ENCODE measurements around the gene GNL3L. TPM values are rescaled to one million over a fixed set of nuclear protein-coding genes. Genes with fewer than 3 reads are reported as not detected.

Gene GNL3L
- total RNA-seq, 1 experiment from 2014 or later = 39.3 TPM

DNA sequence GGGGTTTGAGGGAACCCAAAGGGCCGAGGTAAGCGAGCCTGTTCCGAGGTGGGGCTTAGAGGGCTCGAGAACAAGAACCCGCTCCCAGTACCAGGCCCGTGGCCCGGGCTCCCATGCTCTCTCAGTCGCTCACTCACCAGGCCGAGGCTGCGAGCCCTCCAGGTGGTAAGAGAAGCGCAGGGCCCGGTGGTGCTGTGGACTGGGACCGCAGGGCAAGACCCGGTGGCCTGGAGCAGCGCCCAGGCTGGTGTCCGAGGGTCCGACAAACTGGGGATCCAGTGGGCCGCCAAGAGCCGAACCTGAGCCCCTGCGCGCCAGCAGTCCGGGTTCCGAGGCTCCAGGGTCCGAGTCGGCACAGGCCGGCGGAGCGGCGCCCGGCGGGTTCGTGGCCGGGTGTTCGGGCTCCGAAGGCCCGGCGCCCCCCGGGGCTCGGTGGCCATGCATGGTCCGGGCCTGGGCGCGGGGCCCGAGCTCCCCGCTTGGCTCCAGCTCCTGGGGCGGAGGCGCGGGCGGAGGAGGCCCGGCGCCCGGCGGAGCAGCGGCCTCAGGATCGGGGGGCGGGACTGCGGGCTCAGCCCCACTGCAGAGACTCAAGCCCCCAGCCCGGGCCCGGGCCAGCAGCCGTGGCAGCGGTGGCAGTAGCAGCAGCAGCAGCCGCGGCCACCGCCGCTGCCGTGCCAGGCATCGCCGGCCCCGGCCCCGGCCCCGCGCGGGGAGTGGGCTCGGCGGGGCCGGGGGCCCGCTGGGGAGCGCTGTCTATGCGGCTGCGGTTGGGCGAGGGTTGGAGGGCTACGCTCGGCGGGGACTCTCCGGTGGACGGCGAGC is 34.8 kb upstream of the GNL3L start:
- no peaks in the 10 kb centered on the region for H3K36me3 ChIP-seq (ENCODE audit: insufficient read depth, low read length)
- H3K9me2 ChIP-seq (replicated peaks; ENCODE audit: insufficient read depth, low read length) = no peaks in the 10 kb centered on the region
- H4K20me1 ChIP-seq (ENCODE audit: insufficient read depth, low read depth, low read length) = no peaks in the 10 kb centered on the region
- no peak overlapping the region for H3K27ac ChIP-seq (ENCODE audit: low read length)
- no peak overlapping the region for H3K4me2 ChIP-seq (ENCODE audit: low read depth, low read length, poor library complexity, severe bottlenecking)
- H3K9ac ChIP-seq (ENCODE audit: low read length) = no peak overlapping the region
- DNase-seq = no peak
- H2AFZ ChIP-seq (ENCODE audit: low read length) = no peak overlapping the region
- no peak overlapping the region for H3K4me3 ChIP-seq (ENCODE audit: low read length)
- no peaks in the 10 kb centered on the region for H3K4me1 ChIP-seq (ENCODE audit: low read length)
- H3K79me2 ChIP-seq (ENCODE audit: low read length) = no peaks in the 10 kb centered on the region
- no peaks in the 10 kb centered on the region for H3K27me3 ChIP-seq (ENCODE audit: low read length)
- no peaks in the 10 kb centered on the region for H3K9me3 ChIP-seq (ENCODE audit: low read length)

DNA sequence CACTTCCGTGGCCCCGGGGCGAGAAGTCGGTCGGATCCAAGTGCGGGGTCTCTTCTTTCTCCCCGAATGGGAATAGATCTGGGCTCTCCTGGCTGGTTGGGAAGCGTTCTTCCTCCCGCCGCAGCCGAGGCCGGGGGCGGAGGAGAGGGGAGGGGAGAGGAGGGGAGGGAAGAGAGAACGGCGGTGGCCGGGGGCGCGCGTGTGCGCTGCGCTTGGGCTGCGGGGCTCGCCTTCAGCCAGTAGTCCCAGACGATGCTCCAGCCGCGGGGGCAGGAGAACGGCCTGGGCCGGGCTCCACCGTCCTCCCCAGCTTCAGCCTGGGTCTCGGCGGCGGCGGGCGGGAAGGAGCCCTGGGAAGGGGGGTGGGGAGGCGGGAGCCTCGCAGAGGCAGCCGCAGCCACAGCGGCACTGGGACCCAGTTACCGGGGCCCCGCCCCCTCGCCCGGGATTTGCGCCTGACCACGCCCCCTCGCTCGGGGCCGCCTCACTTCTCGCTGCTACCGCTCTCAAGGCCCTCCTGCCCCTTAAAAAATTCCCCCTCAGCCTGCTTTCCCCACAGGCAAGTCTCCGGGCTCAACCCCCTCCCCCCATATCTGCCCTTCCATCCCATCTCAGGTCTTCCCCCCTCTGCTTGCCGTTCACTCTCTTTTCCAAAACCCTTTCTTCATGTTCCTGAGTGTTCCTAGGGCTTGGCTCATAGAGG is 34.1 kb upstream of the GNL3L start, which contains the start of gene FGD1:
Gene FGD1 (minus strand): TSS at position 421 of the 703 bp plus-strand sequence. CDS start 802 bp downstream, outside the sequence.
- H2AFZ ChIP-seq (ENCODE audit: low read length) = no peak within 1 kb of the TSS
- H3K27me3 ChIP-seq (ENCODE audit: low read length) = no peaks in the 10 kb centered on the region
- H3K4me1 ChIP-seq (ENCODE audit: low read length) = no peaks in the 10 kb centered on the region
- H3K4me2 ChIP-seq (ENCODE audit: low read depth, low read length, poor library complexity, severe bottlenecking) = no peak within 1 kb of the TSS
- no peaks in the 10 kb centered on the region for H3K9me3 ChIP-seq (ENCODE audit: low read length)
- no peaks in the 10 kb centered on the region for H4K20me1 ChIP-seq (ENCODE audit: insufficient read depth, low read depth, low read length)
- no peaks in the 10 kb centered on the region for H3K79me2 ChIP-seq (ENCODE audit: low read length)
- DNase-seq = no peak
- H3K9me2 ChIP-seq (replicated peaks; ENCODE audit: insufficient read depth, low read length) = no peaks in the 10 kb centered on the region
- no peak within 1 kb of the TSS for H3K4me3 ChIP-seq (ENCODE audit: low read length)
- no peaks in the 10 kb centered on the region for H3K36me3 ChIP-seq (ENCODE audit: insufficient read depth, low read length)
- no peak within 1 kb of the TSS for H3K9ac ChIP-seq (ENCODE audit: low read length)
- H3K27ac ChIP-seq (ENCODE audit: low read length) = no peak within 1 kb of the TSS

- no peak overlapping the region for H3K4me3 ChIP-seq (ENCODE audit: low read length)
- no peaks in the 10 kb centered on the region for H3K9me3 ChIP-seq (ENCODE audit: low read length)
- no peaks in the 10 kb centered on the region for H3K79me2 ChIP-seq (ENCODE audit: low read length)
- no peak overlapping the region for H2AFZ ChIP-seq (ENCODE audit: low read length)
- no peaks in the 10 kb centered on the region for H3K4me1 ChIP-seq (ENCODE audit: low read length)
- no peaks in the 10 kb centered on the region for H4K20me1 ChIP-seq (ENCODE audit: insufficient read depth, low read depth, low read length)
- no peak overlapping the region for H3K9ac ChIP-seq (ENCODE audit: low read length)
- H3K36me3 ChIP-seq (ENCODE audit: insufficient read depth, low read length) = no peaks in the 10 kb centered on the region
- no peaks in the 10 kb centered on the region for H3K27me3 ChIP-seq (ENCODE audit: low read length)
- no peak overlapping the region for H3K4me2 ChIP-seq (ENCODE audit: low read depth, low read length, poor library complexity, severe bottlenecking)
- H3K27ac ChIP-seq (ENCODE audit: low read length) = no peak overlapping the region
- H3K9me2 ChIP-seq (replicated peaks; ENCODE audit: insufficient read depth, low read length) = no peaks in the 10 kb centered on the region
- no peak for DNase-seq
Observed at GRCh38 chrX:54496517-54496852, 33.5 kb upstream of the GNL3L start.

DNA sequence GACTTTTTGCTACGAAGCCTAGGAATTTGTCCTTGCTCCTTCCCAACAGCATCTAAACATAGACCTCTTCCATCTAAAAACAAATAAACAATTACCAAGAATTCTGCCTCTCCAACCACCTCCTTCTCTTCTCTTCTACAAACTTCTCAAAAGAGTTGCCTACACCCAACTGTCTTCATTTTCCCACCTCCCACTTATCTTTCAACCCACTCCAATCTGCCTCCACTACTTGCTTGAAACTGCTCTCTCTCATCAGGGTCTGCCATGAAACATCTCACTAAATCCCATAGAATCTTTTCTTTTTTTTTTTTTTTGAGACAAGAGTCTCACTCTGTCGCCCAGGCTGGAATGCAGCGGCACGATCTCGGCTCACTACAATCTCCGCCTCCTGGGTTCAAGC is 33.1 kb upstream of the GNL3L start:
- Histone ChIP-seq H4K20me1 (ENCODE audit: insufficient read depth, low read depth, low read length) (no peaks in the 10 kb centered on the region), H3K4me3 (ENCODE audit: low read length) (no peak overlapping the region), H3K9ac (ENCODE audit: low read length) (no peak overlapping the region), H3K27me3 (ENCODE audit: low read length) (no peaks in the 10 kb centered on the region), H2AFZ (ENCODE audit: low read length) (no peak overlapping the region), H3K36me3 (ENCODE audit: insufficient read depth, low read length) (no peaks in the 10 kb centered on the region), H3K9me3 (ENCODE audit: low read length) (no peaks in the 10 kb centered on the region), H3K4me1 (ENCODE audit: low read length) (no peaks in the 10 kb centered on the region), H3K27ac (ENCODE audit: low read length) (no peak overlapping the region), H3K9me2 (replicated peaks; ENCODE audit: insufficient read depth, low read length) (no peaks in the 10 kb centered on the region), H3K4me2 (ENCODE audit: low read depth, low read length, poor library complexity, severe bottlenecking) (no peak overlapping the region), H3K79me2 (ENCODE audit: low read length) (no peaks in the 10 kb centered on the region)
- DNase-seq = no peak

- Histone ChIP-seq H3K79me2 (ENCODE audit: low read length) (no peaks in the 10 kb centered on the region), H3K9me2 (replicated peaks; ENCODE audit: insufficient read depth, low read length) (no peaks in the 10 kb centered on the region), H4K20me1 (ENCODE audit: insufficient read depth, low read depth, low read length) (no peaks in the 10 kb centered on the region), H3K4me3 (ENCODE audit: low read length) (no peak overlapping the region), H3K36me3 (ENCODE audit: insufficient read depth, low read length) (no peaks in the 10 kb centered on the region), H3K9ac (ENCODE audit: low read length) (no peak overlapping the region), H3K9me3 (ENCODE audit: low read length) (peaks cover 5% of the 10 kb centered on the region), H3K4me1 (ENCODE audit: low read length) (no peaks in the 10 kb centered on the region), H3K27me3 (ENCODE audit: low read length) (no peaks in the 10 kb centered on the region), H2AFZ (ENCODE audit: low read length) (no peak overlapping the region), H3K4me2 (ENCODE audit: low read depth, low read length, poor library complexity, severe bottlenecking) (no peak overlapping the region), H3K27ac (ENCODE audit: low read length) (no peak overlapping the region)
- DNase-seq = no peak
Observed at GRCh38 chrX:54509400-54509799, 20.6 kb upstream of the GNL3L start.

- DNase-seq = peak; percentile 42
Observed at GRCh38 chrX:54529151-54529550, 868 bp upstream of the GNL3L start.

GRCh38 chrX:54530357-54530900 is 410 bp downstream of the GNL3L start:
- no peak for DNase-seq
- H3K4me1 ChIP-seq (ENCODE audit: low read length) = peaks cover 21% of the 10 kb centered on the region

More at GRCh38 chrX:54529151-54529550, 868 bp upstream of the GNL3L start:
- peak overlapping the region; percentile 73 for H3K9ac ChIP-seq (ENCODE audit: low read length)
- H3K79me2 ChIP-seq (ENCODE audit: low read length) = peaks cover 38% of the 10 kb centered on the region
- H4K20me1 ChIP-seq (ENCODE audit: insufficient read depth, low read depth, low read length) = no peaks in the 10 kb centered on the region
- no peaks in the 10 kb centered on the region for H3K27me3 ChIP-seq (ENCODE audit: low read length)
- H3K27ac ChIP-seq (ENCODE audit: low read length) = no peak overlapping the region; the same call in 1 of the 2 replicates
- peak overlapping the region; percentile 64 for H3K4me3 ChIP-seq (ENCODE audit: low read length)
- H3K4me2 ChIP-seq (ENCODE audit: low read depth, low read length, poor library complexity, severe bottlenecking) = peak overlapping the region; percentile 60
- no peaks in the 10 kb centered on the region for H3K9me2 ChIP-seq (replicated peaks; ENCODE audit: insufficient read depth, low read length)
- H3K36me3 ChIP-seq (ENCODE audit: insufficient read depth, low read length) = peaks cover 15% of the 10 kb centered on the region
- H3K4me1 ChIP-seq (ENCODE audit: low read length) = peaks cover 21% of the 10 kb centered on the region
- peak overlapping the region; percentile 84 for H2AFZ ChIP-seq (ENCODE audit: low read length)
- no peaks in the 10 kb centered on the region; the same call in 1 of the 2 replicates for H3K9me3 ChIP-seq (ENCODE audit: low read length)

DNA sequence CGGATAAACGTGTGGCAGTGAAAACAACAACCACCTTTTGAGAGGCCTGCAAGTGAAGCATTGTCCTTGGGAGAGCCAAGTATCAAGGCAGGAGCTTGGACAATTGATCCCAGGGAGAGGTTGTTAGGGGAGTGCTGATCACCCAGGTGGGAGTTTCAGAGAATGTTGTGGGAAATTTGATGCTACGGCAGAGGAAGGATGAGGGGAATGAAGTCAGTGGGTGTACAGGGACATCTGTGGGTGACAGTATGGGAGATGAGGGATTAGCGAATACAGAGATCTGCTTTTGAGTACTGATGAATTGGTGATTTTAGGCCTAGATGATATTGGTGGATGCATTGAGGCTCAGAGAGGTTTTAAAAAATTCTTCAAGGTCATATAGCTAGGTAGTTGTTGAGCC is 4.3 kb downstream of the GNL3L start:
- peaks cover 54% of the 10 kb centered on the region for H3K79me2 ChIP-seq (ENCODE audit: low read length)
- no peaks in the 10 kb centered on the region; the same call in 1 of the 2 replicates for H3K9me3 ChIP-seq (ENCODE audit: low read length)
- no peaks in the 10 kb centered on the region for H4K20me1 ChIP-seq (ENCODE audit: insufficient read depth, low read depth, low read length)
- no peak overlapping the region for H3K4me2 ChIP-seq (ENCODE audit: low read depth, low read length, poor library complexity, severe bottlenecking)
- DNase-seq = no peak
- peaks cover 25% of the 10 kb centered on the region for H3K36me3 ChIP-seq (ENCODE audit: insufficient read depth, low read length)
- H3K27ac ChIP-seq (ENCODE audit: low read length) = no peak overlapping the region
- no peaks in the 10 kb centered on the region for H3K27me3 ChIP-seq (ENCODE audit: low read length)
- H3K9ac ChIP-seq (ENCODE audit: low read length) = no peak overlapping the region
- H2AFZ ChIP-seq (ENCODE audit: low read length) = no peak overlapping the region
- H3K4me1 ChIP-seq (ENCODE audit: low read length) = peaks cover 17% of the 10 kb centered on the region
- no peaks in the 10 kb centered on the region for H3K9me2 ChIP-seq (replicated peaks; ENCODE audit: insufficient read depth, low read length)
- no peak overlapping the region for H3K4me3 ChIP-seq (ENCODE audit: low read length)

More at GRCh38 chrX:54530357-54530900, 410 bp downstream of the GNL3L start:
- peak overlapping the region; percentile 82 for H3K9ac ChIP-seq (ENCODE audit: low read length)
- no peak overlapping the region for H2AFZ ChIP-seq (ENCODE audit: low read length)
- peak overlapping the region; percentile 72 for H3K4me3 ChIP-seq (ENCODE audit: low read length)
- peak overlapping the region; percentile 67 for H3K4me2 ChIP-seq (ENCODE audit: low read depth, low read length, poor library complexity, severe bottlenecking)
- H3K9me3 ChIP-seq (ENCODE audit: low read length) = no peaks in the 10 kb centered on the region; the same call in 1 of the 2 replicates
- peaks cover 46% of the 10 kb centered on the region for H3K79me2 ChIP-seq (ENCODE audit: low read length)
- H3K27me3 ChIP-seq (ENCODE audit: low read length) = no peaks in the 10 kb centered on the region
- H3K9me2 ChIP-seq (replicated peaks; ENCODE audit: insufficient read depth, low read length) = no peaks in the 10 kb centered on the region
- peak overlapping the region; percentile 79 for H3K27ac ChIP-seq (ENCODE audit: low read length)
- H4K20me1 ChIP-seq (ENCODE audit: insufficient read depth, low read depth, low read length) = no peaks in the 10 kb centered on the region
- peaks cover 21% of the 10 kb centered on the region for H3K36me3 ChIP-seq (ENCODE audit: insufficient read depth, low read length)

Data from Karpas-422 (cell line).